HepG2 (cell line): ENCODE data around the gene PARD3. TPM values are rescaled to one million over a fixed set of nuclear protein-coding genes. Genes with fewer than 3 reads are reported as not detected.

ENCODE experiments used
- ATAC-seq: fragments of 200-7000 bp; cut with Tn5 transposase; 3 replicates; pipeline ENCODE4 v1.9.1; 2020; ENCODE audit warnings: mild to moderate bottlenecking, moderate library complexity
- BruUV-seq: library from RNA; stranded (reverse); fragments of 400-500 nt; replicated peaks from 2 replicates; lab custom pipeline; 2021; lab: Mats Ljungman, UMichigan
- CTCF ChIA-PET: fragments of 300-600 bp; formaldehyde crosslinking; extraction: SDS; loops from one replicate; lab custom pipeline; 2021; ENCODE audit warnings: low total read pairs, inconsistent platforms, low intra/inter-chr PET ratio; lab: Yijun Ruan, JAX
- POLR2A ChIA-PET: fragments of 350-600 bp; sonication (Branson Sonifier 250); formaldehyde crosslinking; loops from one replicate; lab custom pipeline; 2020; ENCODE audit warnings: antibody characterized with exemption, inconsistent platforms; lab: Yijun Ruan, JAX
- DNase-seq: peaks from one replicate; pipeline ENCODE4 v3.0.0-alpha.2; 2015; ENCODE audit warnings: low spot score
- FAIRE-seq: peaks from 3 replicates; lab custom pipeline; 2011; peaks lifted over from hg19 to GRCh38; lab: Jason Lieb, UNC
- H2AFZ ChIP-seq: one replicate; pipeline ENCODE4 v1.6.1; 2011; ENCODE audit warnings: low read length, inconsistent platforms
- H3K27ac ChIP-seq: fragments of 300-600 bp; 3 replicates; pipeline ENCODE4 v1.8.0; 2011; ENCODE audit warnings: mixed run types, mild to moderate bottlenecking, mixed read lengths, low read length, inconsistent platforms; ENCODE audit not compliant: insufficient read depth; ENCODE audit errors: extremely low read length
- H3K27me3 ChIP-seq, 2 experiments: fragments of 200-600 bp in 1 of 2; 2 replicates in 1 of 2; 3 replicates in 1 of 2; pipeline versions ENCODE4 v1.6.0 to v1.8.0; 2011; ENCODE audit warnings: low read length in 2 of 2, mild to moderate bottlenecking in 2 of 2, moderate library complexity in 2 of 2, inconsistent platforms in 1 of 2; ENCODE audit not compliant: insufficient read depth in 2 of 2, control insufficient read depth in 1 of 2
- H3K36me3 ChIP-seq, 2 experiments: fragments of 200-600 bp in 1 of 2; replicated peaks in 1 of 2; 2 replicates in 1 of 2; 3 replicates in 1 of 2; pipeline versions ENCODE4 v1.5.1 to v1.8.0; 2011; ENCODE audit warnings: low read length in 2 of 2, inconsistent platforms in 1 of 2; ENCODE audit not compliant: insufficient read depth in 2 of 2, control insufficient read depth in 1 of 2
- H3K4me1 ChIP-seq: 2 replicates; pipeline ENCODE4 v1.5.1; 2012; ENCODE audit warnings: low read length, inconsistent platforms; ENCODE audit not compliant: insufficient read depth
- H3K4me2 ChIP-seq: 2 replicates; pipeline ENCODE4 v1.6.0; 2011; ENCODE audit warnings: low read depth, low read length, inconsistent platforms
- H3K4me3 ChIP-seq, 3 experiments: fragments of 200-600 bp in 1 of 3; sonication (generic), shearing (Covaris generic) in 1 of 3; replicated peaks in 1 of 3; 2 replicates each; pipeline ENCODE4 v1.5.1; 2011 to 2016; ENCODE audit warnings: low read length in 3 of 3, inconsistent platforms in 2 of 3, low read depth in 2 of 3, mild to moderate bottlenecking in 2 of 3, control low read depth in 1 of 3, mixed read lengths in 1 of 3; ENCODE audit not compliant: insufficient read depth in 1 of 3
- H3K79me2 ChIP-seq: one replicate; pipeline ENCODE4 v1.6.1; 2011; ENCODE audit warnings: low read length, inconsistent platforms; ENCODE audit not compliant: insufficient read depth
- H3K9ac ChIP-seq: 2 replicates; pipeline ENCODE4 v1.6.0; 2011; ENCODE audit warnings: mild to moderate bottlenecking, low read depth, low read length, inconsistent platforms; ENCODE audit not compliant: insufficient read depth
- H3K9me3 ChIP-seq: 2 replicates; pipeline ENCODE4 v1.5.1; 2012; ENCODE audit warnings: mild to moderate bottlenecking, low read length
- H4K20me1 ChIP-seq: 2 replicates; pipeline ENCODE4 v1.6.0; 2011; ENCODE audit warnings: inconsistent platforms, mild to moderate bottlenecking, low read length, moderate library complexity; ENCODE audit not compliant: insufficient read depth
- ATF7 ChIP-seq, 2 experiments: fragments of 450-650 bp in 1 of 2; sonication (generic) in 1 of 2; formaldehyde crosslinking in 1 of 2; IDR thresholded peaks; 2 replicates each; pipeline versions ENCODE4 v1.4.0 to v1.6.1; 2016 to 2020; ENCODE audit warnings: antibody characterized with exemption in 1 of 2, mild to moderate bottlenecking in 1 of 2, missing genetic modification reagents in 1 of 2
- WGBS: methylation state at CpG from one replicate; pipeline ENCODE4 v1.1.6; 2017; ENCODE audit warnings: low lambda C conversion rate; 5-methylcytosine and 5-hydroxymethylcytosine counted together
- in situ Hi-C: cut with HindIII; loops from 2 replicates; pipeline ENCODE4 v1.10.0; 2017; ENCODE audit warnings: low pct_unique_long_range_greater_than_20kb; ENCODE audit not compliant: extremely low pct_ligation_motif_present
- intact Hi-C: fragments of 100-400 bp; cut with micrococcal nuclease; formaldehyde crosslinking; loops from one replicate; pipeline ENCODE4 v1.10.0; 2022; ENCODE audit not compliant: unreplicated experiment
- polyA plus RNA-seq, 8 experiments: library from polyadenylated mRNA; depleted of rRNA in 3 of 8; stranded (reverse) in 7 of 8; unstranded in 1 of 8; fragments of >200 nt; fragmentation: Illumina TruSeq in 4 of 8; extraction: Trizol in 4 of 8; gene quantifications; 2 replicates each; pipeline versions ENCODE4 v1.2.1 to v1.2.3, GENCODE V29; 2011 to 2016; ENCODE audit warnings: low read depth in 4 of 8, missing spikeins in 1 of 8, mixed read lengths in 1 of 8; ENCODE audit not compliant: insufficient read depth in 1 of 8
- total RNA-seq, 5 experiments: library from RNA; depleted of rRNA; stranded (reverse); fragments of >200 nt; fragmentation: Illumina TruSeq; extraction: Trizol; gene quantifications; 2 replicates each; pipeline ENCODE4 v1.2.3, GENCODE V29; 2016; ENCODE audit warnings: low read depth in 1 of 5
- TF ChIP-seq, protein P1 (sequence below): sonication (generic); formaldehyde crosslinking; IDR thresholded peaks from 2 replicates; pipeline ENCODE4 v1.5.1; 2020; ENCODE audit warnings: mild to moderate bottlenecking, missing genetic modification reagents, borderline replicate concordance
- TF ChIP-seq, protein P2 (sequence below): sonication (generic); formaldehyde crosslinking; IDR thresholded peaks from 2 replicates; pipeline ENCODE4; 2020; ENCODE audit warnings: missing genetic modification reagents, mild to moderate bottlenecking, borderline replicate concordance

PARD3 gene
- total and polyA plus RNA-seq, 2 of the 13 experiments (the other 11 are each of a cell fraction or from before 2014, with no cell fraction given): 40.9 to 60.0 TPM

DNA sequence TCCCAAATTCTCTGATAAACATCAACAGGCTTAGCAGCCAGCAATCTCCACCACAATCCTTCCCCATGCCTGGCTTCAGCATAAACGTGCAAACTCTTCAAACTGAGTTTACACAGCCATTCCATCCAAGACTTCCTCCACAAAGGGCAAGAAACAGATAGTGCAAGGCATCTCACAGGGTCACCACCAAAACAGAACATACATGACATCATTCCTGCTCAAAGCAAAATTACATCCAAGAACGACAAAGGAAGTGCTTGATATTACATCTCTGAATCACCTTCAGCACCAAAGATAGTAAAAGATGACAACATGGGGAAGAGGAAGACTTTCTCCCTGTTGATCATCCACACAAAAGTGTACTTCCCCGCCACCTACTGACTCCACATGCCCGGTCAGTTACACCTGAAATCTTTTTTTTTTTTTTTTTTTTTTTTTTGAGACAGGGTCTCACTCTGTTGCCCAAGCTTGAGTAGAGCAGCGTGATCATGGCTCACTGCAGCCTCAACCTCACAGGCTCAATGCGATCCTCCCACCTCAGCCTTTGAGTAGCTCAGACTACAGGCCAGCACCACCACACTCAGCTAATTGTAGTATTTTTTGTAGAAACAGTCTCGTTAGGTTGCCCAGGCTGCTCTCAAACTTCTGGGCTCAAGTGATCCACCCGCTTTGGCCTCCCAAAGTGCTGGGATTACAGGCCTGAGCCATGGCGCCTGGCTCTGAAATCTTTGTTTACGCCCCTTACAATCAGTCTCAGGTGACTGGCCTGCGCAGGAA, 127.5 kb downstream of the PARD3 start:
- ATAC-seq (no peak), DNase-seq (no peak), FAIRE-seq (no peak)
- TF ChIP-seq, protein P1, sequence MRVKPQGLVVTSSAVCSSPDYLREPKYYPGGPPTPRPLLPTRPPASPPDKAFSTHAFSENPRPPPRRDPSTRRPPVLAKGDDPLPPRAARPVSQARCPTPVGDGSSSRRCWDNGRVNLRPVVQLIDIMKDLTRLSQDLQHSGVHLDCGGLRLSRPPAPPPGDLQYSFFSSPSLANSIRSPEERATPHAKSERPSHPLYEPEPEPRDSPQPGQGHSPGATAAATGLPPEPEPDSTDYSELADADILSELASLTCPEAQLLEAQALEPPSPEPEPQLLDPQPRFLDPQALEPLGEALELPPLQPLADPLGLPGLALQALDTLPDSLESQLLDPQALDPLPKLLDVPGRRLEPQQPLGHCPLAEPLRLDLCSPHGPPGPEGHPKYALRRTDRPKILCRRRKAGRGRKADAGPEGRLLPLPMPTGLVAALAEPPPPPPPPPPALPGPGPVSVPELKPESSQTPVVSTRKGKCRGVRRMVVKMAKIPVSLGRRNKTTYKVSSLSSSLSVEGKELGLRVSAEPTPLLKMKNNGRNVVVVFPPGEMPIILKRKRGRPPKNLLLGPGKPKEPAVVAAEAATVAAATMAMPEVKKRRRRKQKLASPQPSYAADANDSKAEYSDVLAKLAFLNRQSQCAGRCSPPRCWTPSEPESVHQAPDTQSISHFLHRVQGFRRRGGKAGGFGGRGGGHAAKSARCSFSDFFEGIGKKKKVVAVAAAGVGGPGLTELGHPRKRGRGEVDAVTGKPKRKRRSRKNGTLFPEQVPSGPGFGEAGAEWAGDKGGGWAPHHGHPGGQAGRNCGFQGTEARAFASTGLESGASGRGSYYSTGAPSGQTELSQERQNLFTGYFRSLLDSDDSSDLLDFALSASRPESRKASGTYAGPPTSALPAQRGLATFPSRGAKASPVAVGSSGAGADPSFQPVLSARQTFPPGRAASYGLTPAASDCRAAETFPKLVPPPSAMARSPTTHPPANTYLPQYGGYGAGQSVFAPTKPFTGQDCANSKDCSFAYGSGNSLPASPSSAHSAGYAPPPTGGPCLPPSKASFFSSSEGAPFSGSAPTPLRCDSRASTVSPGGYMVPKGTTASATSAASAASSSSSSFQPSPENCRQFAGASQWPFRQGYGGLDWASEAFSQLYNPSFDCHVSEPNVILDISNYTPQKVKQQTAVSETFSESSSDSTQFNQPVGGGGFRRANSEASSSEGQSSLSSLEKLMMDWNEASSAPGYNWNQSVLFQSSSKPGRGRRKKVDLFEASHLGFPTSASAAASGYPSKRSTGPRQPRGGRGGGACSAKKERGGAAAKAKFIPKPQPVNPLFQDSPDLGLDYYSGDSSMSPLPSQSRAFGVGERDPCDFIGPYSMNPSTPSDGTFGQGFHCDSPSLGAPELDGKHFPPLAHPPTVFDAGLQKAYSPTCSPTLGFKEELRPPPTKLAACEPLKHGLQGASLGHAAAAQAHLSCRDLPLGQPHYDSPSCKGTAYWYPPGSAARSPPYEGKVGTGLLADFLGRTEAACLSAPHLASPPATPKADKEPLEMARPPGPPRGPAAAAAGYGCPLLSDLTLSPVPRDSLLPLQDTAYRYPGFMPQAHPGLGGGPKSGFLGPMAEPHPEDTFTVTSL (CRISPR knock-in tag): no peak
- TF ChIP-seq, protein P2, sequence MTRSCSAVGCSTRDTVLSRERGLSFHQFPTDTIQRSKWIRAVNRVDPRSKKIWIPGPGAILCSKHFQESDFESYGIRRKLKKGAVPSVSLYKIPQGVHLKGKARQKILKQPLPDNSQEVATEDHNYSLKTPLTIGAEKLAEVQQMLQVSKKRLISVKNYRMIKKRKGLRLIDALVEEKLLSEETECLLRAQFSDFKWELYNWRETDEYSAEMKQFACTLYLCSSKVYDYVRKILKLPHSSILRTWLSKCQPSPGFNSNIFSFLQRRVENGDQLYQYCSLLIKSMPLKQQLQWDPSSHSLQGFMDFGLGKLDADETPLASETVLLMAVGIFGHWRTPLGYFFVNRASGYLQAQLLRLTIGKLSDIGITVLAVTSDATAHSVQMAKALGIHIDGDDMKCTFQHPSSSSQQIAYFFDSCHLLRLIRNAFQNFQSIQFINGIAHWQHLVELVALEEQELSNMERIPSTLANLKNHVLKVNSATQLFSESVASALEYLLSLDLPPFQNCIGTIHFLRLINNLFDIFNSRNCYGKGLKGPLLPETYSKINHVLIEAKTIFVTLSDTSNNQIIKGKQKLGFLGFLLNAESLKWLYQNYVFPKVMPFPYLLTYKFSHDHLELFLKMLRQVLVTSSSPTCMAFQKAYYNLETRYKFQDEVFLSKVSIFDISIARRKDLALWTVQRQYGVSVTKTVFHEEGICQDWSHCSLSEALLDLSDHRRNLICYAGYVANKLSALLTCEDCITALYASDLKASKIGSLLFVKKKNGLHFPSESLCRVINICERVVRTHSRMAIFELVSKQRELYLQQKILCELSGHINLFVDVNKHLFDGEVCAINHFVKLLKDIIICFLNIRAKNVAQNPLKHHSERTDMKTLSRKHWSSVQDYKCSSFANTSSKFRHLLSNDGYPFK (CRISPR knock-in tag): no peak
- peak; percentile 71 for TF ChIP-seq ATF7 (IDR thresholded peaks at IDR 0.05)
- TF ChIP-seq ATF7 (CRISPR knock-in tag; IDR thresholded peaks at IDR 0.05): no peak
- H2AFZ ChIP-seq: no peak overlapping the region
- peaks cover 1% of the 10 kb centered on the region; the same call in 1 of the 2 replicates for H3K4me1 ChIP-seq
- no peaks in the 10 kb centered on the region for H3K9me3 ChIP-seq
- no peak overlapping the region for H3K9ac ChIP-seq
- POLR2A ChIA-PET: no interaction called here
- H3K4me2 ChIP-seq: no peak overlapping the region
- no TSS peak for BruUV-seq
- 0 out of 5 replicates have a peak, but pooled peaks cover 0 to under 1% of the 10 kb centered on the region in 2 experiments for H3K36me3 ChIP-seq
- in situ Hi-C loops (loop anchor here (10.0 kb wide), 1 partner anchor 287 kb away; no protein-coding TSS in a partner anchor), intact Hi-C loops (loop anchor here (10.0 kb wide), 1 partner anchor 47 kb away; no protein-coding TSS in a partner anchor)
- peaks cover 53% of the 10 kb centered on the region for H3K79me2 ChIP-seq
- 93% methylated on average over 11 of the region's 11 CpGs for WGBS
- H3K27ac ChIP-seq: no peak overlapping the region
- no peak overlapping the region for H3K4me3 ChIP-seq
- H3K27me3 ChIP-seq: no peaks in the 10 kb centered on the region
- H4K20me1 ChIP-seq: peaks cover 2% of the 10 kb centered on the region
- CTCF ChIA-PET: no interaction called here
